GM12864 (cell line): ENCODE data around the gene TKTL2.
"Not testable (repeated sequence)": the region's sequence is repeated elsewhere in the genome, so short reads cannot be mapped to it uniquely, and the experiment has no call there.

Experiments
- DNase-seq: peaks from one replicate; pipeline ENCODE4 v3.0.0-alpha.2; 2011; ENCODE audit warnings: low read depth
- H3K4me3 ChIP-seq: 2 replicates; pipeline ENCODE4 v1.5.1; 2011; ENCODE audit warnings: mild to moderate bottlenecking, low read depth, low read length, control low read depth
- CTCF ChIP-seq: IDR thresholded peaks from 2 replicates; pipeline ENCODE4 v1.5.1; 2011; ENCODE audit warnings: low read depth, mild to moderate bottlenecking, moderate library complexity, low read length, control low read depth, inconsistent platforms; ENCODE audit errors: missing control alignments

The TKTL2 gene

GRCh38 chr4:163448540-163449203 is 24.9 kb downstream of the TKTL2 start:
- TF ChIP-seq CTCF, result no peak
- no peak overlapping the region for H3K4me3 ChIP-seq
- DNase-seq, result no peak

GRCh38 chr4:163447481-163447880 is 26.1 kb downstream of the TKTL2 start:
- DNase-seq, result no peak
- H3K4me3 ChIP-seq, result no peak overlapping the region
- no peak for TF ChIP-seq CTCF

- H3K4me3 ChIP-seq, DNase-seq: not testable (repeated sequence)
Observed at GRCh38 chr4:163447023-163447422, 26.5 kb downstream of the TKTL2 start.

- TF ChIP-seq CTCF, result no peak
- H3K4me3 ChIP-seq, result no peak overlapping the region
- no peak for DNase-seq
Observed at GRCh38 chr4:163440040-163440439, 33.5 kb downstream of the TKTL2 start.
